ENCODE measurements around the gene HDGFL2.

DNA sequence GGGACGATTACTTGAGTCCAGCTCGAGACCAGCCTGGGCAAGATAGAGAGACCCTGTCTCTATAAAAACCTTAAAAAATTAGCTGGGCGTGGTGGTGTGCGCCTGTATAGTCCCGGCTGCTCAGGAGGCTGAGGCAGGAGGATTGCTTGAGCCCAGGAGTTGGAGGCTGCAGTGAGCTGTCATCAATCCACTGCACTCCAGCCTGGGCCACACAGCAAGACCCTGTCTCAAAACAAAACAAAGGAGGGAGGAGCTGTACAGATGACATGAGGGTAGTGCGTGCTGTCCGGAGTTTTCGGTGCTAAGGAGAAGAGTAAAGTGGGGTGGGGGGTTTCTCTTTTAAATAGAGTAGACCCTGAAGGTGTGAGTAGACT, 22.6 kb downstream of the HDGFL2 start:
- TF ChIP-seq, protein P1, sequence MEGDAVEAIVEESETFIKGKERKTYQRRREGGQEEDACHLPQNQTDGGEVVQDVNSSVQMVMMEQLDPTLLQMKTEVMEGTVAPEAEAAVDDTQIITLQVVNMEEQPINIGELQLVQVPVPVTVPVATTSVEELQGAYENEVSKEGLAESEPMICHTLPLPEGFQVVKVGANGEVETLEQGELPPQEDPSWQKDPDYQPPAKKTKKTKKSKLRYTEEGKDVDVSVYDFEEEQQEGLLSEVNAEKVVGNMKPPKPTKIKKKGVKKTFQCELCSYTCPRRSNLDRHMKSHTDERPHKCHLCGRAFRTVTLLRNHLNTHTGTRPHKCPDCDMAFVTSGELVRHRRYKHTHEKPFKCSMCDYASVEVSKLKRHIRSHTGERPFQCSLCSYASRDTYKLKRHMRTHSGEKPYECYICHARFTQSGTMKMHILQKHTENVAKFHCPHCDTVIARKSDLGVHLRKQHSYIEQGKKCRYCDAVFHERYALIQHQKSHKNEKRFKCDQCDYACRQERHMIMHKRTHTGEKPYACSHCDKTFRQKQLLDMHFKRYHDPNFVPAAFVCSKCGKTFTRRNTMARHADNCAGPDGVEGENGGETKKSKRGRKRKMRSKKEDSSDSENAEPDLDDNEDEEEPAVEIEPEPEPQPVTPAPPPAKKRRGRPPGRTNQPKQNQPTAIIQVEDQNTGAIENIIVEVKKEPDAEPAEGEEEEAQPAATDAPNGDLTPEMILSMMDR (IDR thresholded peaks at IDR 0.05), result no peak
- TF ChIP-seq POLR2A (IDR thresholded peaks at IDR 0.05), result no peak
